H1 (cell line): Measurements from ENCODE around the gene PDE2A. TPM values are rescaled to one million over a fixed set of nuclear protein-coding genes. Genes with fewer than 3 reads are reported as not detected.

ENCODE experiments used
- BCL11A ChIP-seq, 2 experiments: IDR thresholded peaks; one replicate each; pipeline ENCODE4 v1.6.1; 2011; ENCODE audit warnings: low read depth in 2 of 2, low read length in 2 of 2, mild to moderate bottlenecking in 2 of 2
- CHD1 ChIP-seq: IDR thresholded peaks from 2 replicates; pipeline ENCODE4 v1.6.1; 2012; ENCODE audit warnings: low read depth, low read length, improper control_type of control experiment
- CREB1 ChIP-seq: IDR thresholded peaks from 2 replicates; pipeline ENCODE4 v1.6.1; 2012; ENCODE audit warnings: inconsistent platforms
- EGR1 ChIP-seq: IDR thresholded peaks from 2 replicates; pipeline ENCODE4 v1.6.1; 2011; ENCODE audit warnings: low read depth, low read length, borderline replicate concordance
- GABPA ChIP-seq: IDR thresholded peaks from 2 replicates; pipeline ENCODE4 v1.6.1; 2011; ENCODE audit warnings: mild to moderate bottlenecking, low read length, moderate library complexity, borderline replicate concordance; ENCODE audit not compliant: insufficient read depth
- MAFK ChIP-seq: IDR thresholded peaks from 2 replicates; pipeline ENCODE4 v1.6.1; 2012; ENCODE audit warnings: low read depth, mild to moderate bottlenecking, improper control_type of control experiment, low read length
- POU5F1 ChIP-seq: IDR thresholded peaks from 2 replicates; pipeline ENCODE4 v1.6.1; 2011; ENCODE audit warnings: low read depth, mild to moderate bottlenecking, low read length, moderate library complexity
- RXRA ChIP-seq: IDR thresholded peaks from 2 replicates; pipeline ENCODE4 v1.6.1; 2011; ENCODE audit warnings: low read depth, mild to moderate bottlenecking, low read length, moderate library complexity; ENCODE audit not compliant: insufficient read depth
- SIRT6 ChIP-seq: IDR thresholded peaks from one replicate; pipeline ENCODE4 v1.7.1; 2012; ENCODE audit warnings: low read length, inconsistent platforms
- polyA plus RNA-seq, 7 experiments: library from polyadenylated mRNA; depleted of rRNA in 3 of 7; stranded (reverse) in 5 of 7; unstranded in 2 of 7; fragments of >200 nt in 5 of 7; fragments of 200-250 nt in 2 of 7; gene quantifications; 1 replicate in 5 of 7; 2 replicates in 1 of 7; 4 replicates in 1 of 7; pipeline versions ENCODE4 v1.2.1 to v1.2.3, GENCODE V29; 2011 to 2013; ENCODE audit warnings: missing spikeins in 2 of 7, mixed read lengths in 2 of 7
- total RNA-seq: library from RNA; stranded (reverse); fragmentation: NEBNext Ultra II Directional; extraction: Animal tissue kit (Norgen Biotek cat#: 25700); gene quantifications from 2 replicates; pipeline ENCODE4 v1.2.1, GENCODE V29; 2021

PDE2A gene
- total and polyA plus RNA-seq, 2 of the 8 experiments (the other 6 are each of a cell fraction or from before 2014, with no cell fraction given) = 3.4 to 7.1 TPM

DNA sequence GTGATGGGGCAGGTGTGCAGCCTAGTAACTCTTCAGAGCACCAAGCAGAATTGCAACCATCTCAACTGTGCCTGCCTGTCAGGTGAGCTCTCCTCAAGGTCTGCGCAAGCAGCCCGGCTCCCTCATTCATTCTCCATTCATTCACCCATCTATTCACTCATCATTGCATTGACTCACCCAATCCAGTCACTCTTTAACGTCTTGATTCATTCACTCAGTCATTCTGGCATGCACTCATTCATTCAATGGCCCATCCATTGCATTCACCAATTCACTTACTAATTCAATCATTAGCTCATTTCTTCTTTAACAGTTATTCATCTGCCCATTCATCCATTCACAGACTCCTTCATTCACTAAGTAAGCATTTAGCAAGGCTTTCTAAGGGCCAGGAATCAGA, 111.8 kb downstream of the PDE2A start (continued):
- TF ChIP-seq MAFK (no peak), RXRA (no peak), CREB1 (no peak), EGR1 (no peak), CHD1 (no peak), GABPA (no peak), SIRT6 (no peak), POU5F1 (no peak), BCL11A (IDR thresholded peaks at IDR 0.05; ENCODE audit: low read depth in 2 of 2, low read length in 2 of 2) (no peak)
- TF ChIP-seq, all 59 proteins: peak for 0
